Upper lobe of left lung (tissue), 6 donors: ENCODE results near the gene PROX1. TPM values are rescaled to one million over a fixed set of nuclear protein-coding genes. Genes with fewer than 3 reads are reported as not detected.

Experiments used
- ATAC-seq, 2 donors: fragments of 200-7000 bp; cut with Tn5 transposase; one replicate each; pipeline ENCODE4 v1.9.1; 2022; ENCODE audit warnings: mild to moderate bottlenecking in 2 of 2, moderate library complexity in 2 of 2; ENCODE audit not compliant: low FRiP score in 2 of 2
- DNase-seq, 2 donors: peaks; one replicate each; pipeline ENCODE4 v3.0.0-alpha.2; 2019 to 2020
- H3K27ac ChIP-seq, 4 donors: fragments of 200-600 bp; sonication (generic); one replicate each; pipeline ENCODE4 v1.5.1; 2016 to 2019
- H3K27me3 ChIP-seq, 4 donors: fragments of 200-600 bp; sonication (generic); one replicate each; pipeline ENCODE4 v1.5.1; 2017 to 2019
- H3K36me3 ChIP-seq, 4 donors: fragments of 200-600 bp; sonication (generic); one replicate each; pipeline ENCODE4 v1.5.1; 2016 to 2019
- H3K4me1 ChIP-seq, 4 donors: fragments of 200-600 bp; sonication (generic); one replicate each; pipeline ENCODE4 v1.5.1; 2018 to 2019
- H3K4me3 ChIP-seq, 4 donors: fragments of 200-600 bp; sonication (generic); one replicate each; pipeline ENCODE4 v1.5.1; 2017 to 2019; ENCODE audit warnings: mild to moderate bottlenecking in 2 of 4, moderate library complexity in 1 of 4
- H3K9me3 ChIP-seq, 4 donors: fragments of 200-600 bp; sonication (generic); one replicate each; pipeline ENCODE4 v1.5.1; 2018 to 2019
- EP300 ChIP-seq, 4 donors: sonication (generic); formaldehyde crosslinking; IDR thresholded peaks; one replicate each; pipeline ENCODE4 v1.5.1; 2017; ENCODE audit warnings: antibody characterized with exemption in 4 of 4, control low read depth in 2 of 4
- POLR2A ChIP-seq, 4 donors: fragments of 450-650 bp; IDR thresholded peaks; one replicate each; pipeline ENCODE4 v1.5.1; 2016 to 2017; ENCODE audit warnings: antibody characterized with exemption in 4 of 4, mild to moderate bottlenecking in 2 of 4
- POLR2AphosphoS5 ChIP-seq, 2 donors: sonication (generic); formaldehyde crosslinking; IDR thresholded peaks; one replicate each; pipeline ENCODE4 v1.5.1; 2017; ENCODE audit warnings: antibody characterized with exemption in 2 of 2
- WGBS, 2 donors: methylation state at CpG; one replicate each; pipeline ENCODE4 v1.1.5; 2017 to 2018; 5-methylcytosine and 5-hydroxymethylcytosine counted together
- total RNA-seq, 6 donors: library from RNA; depleted of rRNA in 4 of 6; stranded (reverse); fragments of >200 nt in 4 of 6; gene quantifications; one replicate each; pipeline versions ENCODE4 v1.1.0 to v1.2.1, GENCODE V29; 2016 to 2021
- TF ChIP-seq, protein P1 (sequence below), 6 experiments: fragments of 450-650 bp in 4 of 6; fragments of 200-600 bp in 2 of 6; sonication (generic) in 2 of 6; IDR thresholded peaks; one replicate each; pipeline ENCODE4 v1.5.1; 2016 to 2019; ENCODE audit warnings: antibody characterized with exemption in 6 of 6
- donor health status: DM: no; HTN: no; CAD: no; lungs with moderate emphysema.
- donor health status: DM: no; HTN: yes; CAD: no; lungs with severe emphysema.

PROX1 gene
- total RNA-seq, 6 donors from 2014 or later = 2.3 to 11.1 (median 3.8) TPM

DNA sequence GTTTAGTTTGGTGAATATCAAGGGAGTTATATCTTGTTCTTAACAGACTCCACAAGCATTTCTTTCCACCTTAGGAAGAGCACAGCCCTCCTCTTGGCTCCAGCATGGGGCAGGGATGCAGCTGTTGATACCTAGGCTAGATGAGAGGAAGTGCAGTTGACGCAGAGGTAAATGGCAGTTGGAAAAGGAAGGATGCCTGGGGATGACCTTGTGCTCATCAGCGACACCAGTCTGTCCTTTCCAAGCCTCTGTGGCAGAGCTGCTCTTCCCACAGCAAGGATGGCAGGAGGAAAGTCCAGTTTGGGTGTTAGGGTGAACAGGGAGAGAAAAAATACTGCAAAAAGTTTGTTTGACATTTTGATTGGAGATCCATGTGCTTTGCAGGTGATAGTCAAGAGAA lies 6.2 kb downstream of the PROX1 start:
- DNase-seq = no peak
- ATAC-seq = no peak
- H3K4me3 ChIP-seq = no peak overlapping the region
- H3K27me3 ChIP-seq = peaks cover 0 to 10% (median 3%) of the 10 kb centered on the region in 4 donors
- WGBS, 2 donors = 37 to 45% methylated on average over 2 of the region's 2 CpGs
- H3K27ac ChIP-seq = no peak overlapping the region
- no peak for TF ChIP-seq EP300 (IDR thresholded peaks at IDR 0.05)
- TF ChIP-seq, protein P1, sequence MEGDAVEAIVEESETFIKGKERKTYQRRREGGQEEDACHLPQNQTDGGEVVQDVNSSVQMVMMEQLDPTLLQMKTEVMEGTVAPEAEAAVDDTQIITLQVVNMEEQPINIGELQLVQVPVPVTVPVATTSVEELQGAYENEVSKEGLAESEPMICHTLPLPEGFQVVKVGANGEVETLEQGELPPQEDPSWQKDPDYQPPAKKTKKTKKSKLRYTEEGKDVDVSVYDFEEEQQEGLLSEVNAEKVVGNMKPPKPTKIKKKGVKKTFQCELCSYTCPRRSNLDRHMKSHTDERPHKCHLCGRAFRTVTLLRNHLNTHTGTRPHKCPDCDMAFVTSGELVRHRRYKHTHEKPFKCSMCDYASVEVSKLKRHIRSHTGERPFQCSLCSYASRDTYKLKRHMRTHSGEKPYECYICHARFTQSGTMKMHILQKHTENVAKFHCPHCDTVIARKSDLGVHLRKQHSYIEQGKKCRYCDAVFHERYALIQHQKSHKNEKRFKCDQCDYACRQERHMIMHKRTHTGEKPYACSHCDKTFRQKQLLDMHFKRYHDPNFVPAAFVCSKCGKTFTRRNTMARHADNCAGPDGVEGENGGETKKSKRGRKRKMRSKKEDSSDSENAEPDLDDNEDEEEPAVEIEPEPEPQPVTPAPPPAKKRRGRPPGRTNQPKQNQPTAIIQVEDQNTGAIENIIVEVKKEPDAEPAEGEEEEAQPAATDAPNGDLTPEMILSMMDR (IDR thresholded peaks at IDR 0.05) = no peak
- TF ChIP-seq POLR2A (IDR thresholded peaks at IDR 0.05) = no peak
- TF ChIP-seq POLR2AphosphoS5 (IDR thresholded peaks at IDR 0.05) = no peak
- H3K36me3 ChIP-seq = no peaks in the 10 kb centered on the region
- H3K4me1 ChIP-seq = peaks cover 7 to 11% (median 8%) of the 10 kb centered on the region in 4 donors
- no peaks in the 10 kb centered on the region for H3K9me3 ChIP-seq

DNA sequence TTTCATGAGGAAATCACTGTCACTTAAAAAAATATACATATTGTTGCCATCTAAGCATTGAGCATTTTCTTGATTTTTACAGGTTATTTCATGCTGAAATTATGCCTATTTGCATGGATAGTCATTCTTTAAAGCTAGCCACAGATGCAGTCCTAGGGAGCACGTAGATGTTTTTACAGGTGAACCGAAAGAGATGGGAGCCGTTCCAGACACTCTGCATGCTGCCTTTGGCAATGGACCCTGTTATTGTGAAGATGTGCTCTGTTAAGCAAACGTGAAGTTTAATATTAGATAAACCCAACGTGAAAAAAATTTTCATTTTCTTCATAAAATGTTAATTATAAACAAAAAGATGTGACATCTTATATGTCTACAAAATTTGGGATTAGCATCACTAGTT lies 7.1 kb downstream of the PROX1 start:
- ATAC-seq (no peak), DNase-seq (no peak)
- peaks cover 0 to 4% (median 0%) of the 10 kb centered on the region in 4 donors for H3K4me1 ChIP-seq
- WGBS, 2 donors = 76 to 79% methylated on average over 5 of the region's 5 CpGs
- TF ChIP-seq POLR2AphosphoS5 (IDR thresholded peaks at IDR 0.05) = no peak
- no peak for TF ChIP-seq POLR2A (IDR thresholded peaks at IDR 0.05)
- TF ChIP-seq, protein P1 (IDR thresholded peaks at IDR 0.05) = no peak
- no peak for TF ChIP-seq EP300 (IDR thresholded peaks at IDR 0.05)
- H3K27ac ChIP-seq = no peak overlapping the region
- H3K4me3 ChIP-seq = no peak overlapping the region
- no peaks in the 10 kb centered on the region for H3K9me3 ChIP-seq
- H3K27me3 ChIP-seq = peaks cover 0 to under 1% (median 0%) of the 10 kb centered on the region in 4 donors
- H3K36me3 ChIP-seq = no peaks in the 10 kb centered on the region

DNA sequence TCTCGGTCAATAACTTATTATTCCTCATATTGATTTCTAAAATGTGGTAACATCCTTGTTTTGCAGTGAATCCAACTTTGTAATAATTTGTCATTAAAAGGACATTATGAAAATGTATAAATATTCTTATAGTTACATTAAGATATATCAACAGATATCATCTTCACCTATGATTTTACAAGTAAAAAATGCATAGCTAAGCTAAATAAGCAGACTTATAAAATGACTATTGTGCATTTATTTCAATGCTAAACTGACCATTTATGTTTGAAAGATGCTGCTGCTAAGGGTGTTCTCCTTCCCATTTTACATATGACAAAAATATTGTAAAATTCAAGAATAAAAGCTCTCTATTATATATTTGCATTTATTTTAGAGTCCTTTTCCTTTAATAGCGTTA lies 7.8 kb downstream of the PROX1 start:
- no peaks in the 10 kb centered on the region for H3K9me3 ChIP-seq
- no peaks in the 10 kb centered on the region for H3K27me3 ChIP-seq
- ATAC-seq (no peak), DNase-seq (no peak)
- H3K4me1 ChIP-seq = no peaks in the 10 kb centered on the region
- TF ChIP-seq POLR2AphosphoS5 (IDR thresholded peaks at IDR 0.05) (no peak), POLR2A (IDR thresholded peaks at IDR 0.05) (no peak)
- 73 to 81% methylated on average over 2 of the region's 2 CpGs for WGBS, 2 donors
- H3K36me3 ChIP-seq = no peaks in the 10 kb centered on the region
- H3K4me3 ChIP-seq = no peak overlapping the region
- no peak overlapping the region for H3K27ac ChIP-seq

DNA sequence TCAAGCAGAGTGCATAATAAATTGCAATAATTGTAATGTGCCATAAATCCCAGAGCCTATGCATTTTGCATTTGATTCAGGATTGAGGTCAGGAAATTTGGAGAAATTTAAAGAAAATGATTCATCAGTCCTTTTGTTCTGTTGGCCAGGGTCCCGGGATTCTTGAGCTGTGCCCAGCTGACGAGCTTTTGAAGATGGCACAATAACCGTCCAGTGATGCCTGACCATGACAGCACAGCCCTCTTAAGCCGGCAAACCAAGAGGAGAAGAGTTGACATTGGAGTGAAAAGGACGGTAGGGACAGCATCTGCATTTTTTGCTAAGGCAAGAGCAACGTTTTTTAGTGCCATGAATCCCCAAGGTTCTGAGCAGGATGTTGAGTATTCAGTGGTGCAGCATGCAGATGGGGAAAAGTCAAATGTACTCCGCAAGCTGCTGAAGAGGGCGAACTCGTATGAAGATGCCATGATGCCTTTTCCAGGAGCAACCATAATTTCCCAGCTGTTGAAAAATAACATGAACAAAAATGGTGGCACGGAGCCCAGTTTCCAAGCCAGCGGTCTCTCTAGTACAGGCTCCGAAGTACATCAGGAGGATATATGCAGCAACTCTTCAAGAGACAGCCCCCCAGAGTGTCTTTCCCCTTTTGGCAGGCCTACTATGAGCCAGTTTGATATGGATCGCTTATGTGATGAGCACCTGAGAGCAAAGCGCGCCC lies 8.7 kb downstream of the PROX1 start:
- TF ChIP-seq EP300 (IDR thresholded peaks at IDR 0.05) = no peak
- TF ChIP-seq, protein P1 (IDR thresholded peaks at IDR 0.05) = no peak
- TF ChIP-seq POLR2AphosphoS5 (IDR thresholded peaks at IDR 0.05) = no peak
- TF ChIP-seq POLR2A (IDR thresholded peaks at IDR 0.05) = no peak
- DNase-seq (no peak), ATAC-seq (no peak)
- H3K9me3 ChIP-seq = no peaks in the 10 kb centered on the region
- peak overlapping the region in 2 of 4 donors; percentile 6 to 15 for H3K4me3 ChIP-seq
- no peaks in the 10 kb centered on the region for H3K27me3 ChIP-seq
- H3K27ac ChIP-seq = peak overlapping the region in 3 of 4 donors; percentile 0 to 22 (median 5)
- no peaks in the 10 kb centered on the region for H3K36me3 ChIP-seq
- no peaks in the 10 kb centered on the region for H3K4me1 ChIP-seq
- 69 to 81% methylated on average over 15 of the region's 15 CpGs for WGBS, 2 donors

DNA sequence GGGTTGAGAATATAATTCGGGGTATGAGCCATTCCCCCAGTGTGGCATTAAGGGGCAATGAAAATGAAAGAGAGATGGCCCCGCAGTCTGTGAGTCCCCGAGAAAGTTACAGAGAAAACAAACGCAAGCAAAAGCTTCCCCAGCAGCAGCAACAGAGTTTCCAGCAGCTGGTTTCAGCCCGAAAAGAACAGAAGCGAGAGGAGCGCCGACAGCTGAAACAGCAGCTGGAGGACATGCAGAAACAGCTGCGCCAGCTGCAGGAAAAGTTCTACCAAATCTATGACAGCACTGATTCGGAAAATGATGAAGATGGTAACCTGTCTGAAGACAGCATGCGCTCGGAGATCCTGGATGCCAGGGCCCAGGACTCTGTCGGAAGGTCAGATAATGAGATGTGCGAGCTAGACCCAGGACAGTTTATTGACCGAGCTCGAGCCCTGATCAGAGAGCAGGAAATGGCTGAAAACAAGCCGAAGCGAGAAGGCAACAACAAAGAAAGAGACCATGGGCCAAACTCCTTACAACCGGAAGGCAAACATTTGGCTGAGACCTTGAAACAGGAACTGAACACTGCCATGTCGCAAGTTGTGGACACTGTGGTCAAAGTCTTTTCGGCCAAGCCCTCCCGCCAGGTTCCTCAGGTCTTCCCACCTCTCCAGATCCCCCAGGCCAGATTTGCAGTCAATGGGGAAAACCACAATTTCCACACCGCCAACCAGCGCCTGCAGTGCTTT lies 9.4 kb downstream of the PROX1 start:
- no peak for ATAC-seq
- Histone ChIP-seq H3K4me1 (no peaks in the 10 kb centered on the region), H3K27me3 (no peaks in the 10 kb centered on the region), H3K4me3 (peak overlapping the region in 2 of 4 donors; percentile 6 to 15), H3K36me3 (no peaks in the 10 kb centered on the region), H3K9me3 (no peaks in the 10 kb centered on the region), H3K27ac (peak overlapping the region in 3 of 4 donors; percentile 0 to 22 (median 5))
- peak in 1 of 2 donors; percentile 18 for TF ChIP-seq POLR2AphosphoS5 (IDR thresholded peaks at IDR 0.05)
- no peak for TF ChIP-seq EP300 (IDR thresholded peaks at IDR 0.05)
- no peak for TF ChIP-seq POLR2A (IDR thresholded peaks at IDR 0.05)
- TF ChIP-seq, protein P1 (IDR thresholded peaks at IDR 0.05) = no peak
- WGBS, 2 donors = 75 to 81% methylated on average over 24 of the region's 24 CpGs
- DNase-seq = no peak
